ENCODE results near the gene APMAP. TPM values are rescaled to one million over a fixed set of nuclear protein-coding genes. Genes with fewer than 3 reads are reported as not detected.
A peak's percentile ranks its signal among the peaks of the same experiment; 100 is the strongest.
"Not testable (repeated sequence)": the region's sequence is repeated elsewhere in the genome, so short reads cannot be mapped to it uniquely, and the experiment has no call there.

The APMAP gene
- total RNA-seq, 3 donors from 2014 or later, result 46.3 to 51.5 (median 47.3) TPM

GRCh38 chr20:24949756-24950127 is 42.8 kb downstream of the APMAP start:
- TF ChIP-seq CTCF (IDR thresholded peaks at IDR 0.05), result no peak
- intact Hi-C loops (cut with DNase I, micrococcal nuclease), result no loop called here
- Histone ChIP-seq H3K4me3 (no peak overlapping the region), H3K4me1 (ENCODE audit: low read depth) (no peaks in the 10 kb centered on the region), H3K36me3 (ENCODE audit: low read depth) (no peaks in the 10 kb centered on the region), H3K9me3 (peaks cover 5% of the 10 kb centered on the region)
- peak; percentile 47 for ATAC-seq
- DNase-seq, result peak in 1 of 3 donors; percentile 62

GRCh38 chr20:24948939-24949679 is 43.4 kb downstream of the APMAP start, which contains the start of gene CST7:
Gene CST7 (plus strand): TSS chr20:24949269. CDS start chr20:24949506, 237 bp downstream.
- Histone ChIP-seq H3K4me1 (ENCODE audit: low read depth) (no peaks in the 10 kb centered on the region), H3K4me3 (no peak within 1 kb of the TSS), H3K36me3 (ENCODE audit: low read depth) (no peaks in the 10 kb centered on the region), H3K9me3 (peaks cover 5% of the 10 kb centered on the region)
- ATAC-seq, result peak; percentile 84
- peak; percentile 62 to 88 (median 74) for DNase-seq
- TF ChIP-seq CTCF (IDR thresholded peaks at IDR 0.05), result no peak
- intact Hi-C loops (cut with DNase I, micrococcal nuclease), result no loop called here

GRCh38 chr20:24948396-24948938 is 44.1 kb downstream of the APMAP start:
- H3K9me3 ChIP-seq; H3K36me3 ChIP-seq (ENCODE audit: low read depth); H3K4me3 ChIP-seq; H3K4me1 ChIP-seq (ENCODE audit: low read depth); ATAC-seq; intact Hi-C loops (cut with DNase I, micrococcal nuclease): not testable (repeated sequence)
- DNase-seq, result peak in 1 of 3 donors; percentile 4

DNA sequence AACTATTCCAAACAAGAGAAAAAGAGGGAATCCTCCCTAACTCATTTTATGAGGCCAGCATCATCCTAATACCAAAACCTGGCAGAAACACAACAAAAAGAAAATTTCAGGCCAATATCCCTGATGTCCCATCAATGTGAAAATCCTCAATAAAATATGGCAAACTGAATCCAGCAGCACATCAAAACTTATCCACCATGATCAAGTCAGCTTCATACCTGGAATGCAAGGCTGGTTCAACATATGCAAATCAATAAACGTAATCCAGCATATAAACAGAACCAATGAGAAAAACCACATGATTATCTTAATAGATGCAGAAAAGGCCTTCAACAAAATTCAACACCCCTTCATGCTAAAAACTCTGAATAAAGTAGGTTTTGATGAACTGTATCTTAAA is 46.2 kb downstream of the APMAP start:
- H3K9me3 ChIP-seq; H3K4me1 ChIP-seq (ENCODE audit: low read depth); H3K36me3 ChIP-seq (ENCODE audit: low read depth); DNase-seq; H3K4me3 ChIP-seq; intact Hi-C loops (cut with DNase I, micrococcal nuclease); ATAC-seq: not testable (repeated sequence)

- Histone ChIP-seq H3K4me3 (no peak overlapping the region), H3K4me1 (ENCODE audit: low read depth) (no peaks in the 10 kb centered on the region), H3K36me3 (ENCODE audit: low read depth) (no peaks in the 10 kb centered on the region), H3K9me3 (peaks cover 5% of the 10 kb centered on the region)
- intact Hi-C loops (cut with DNase I, micrococcal nuclease), result no loop called here
- no peak for TF ChIP-seq CTCF (IDR thresholded peaks at IDR 0.05)
- DNase-seq (no peak), ATAC-seq (no peak)
Observed at GRCh38 chr20:24943731-24944130, 48.8 kb downstream of the APMAP start.

DNA sequence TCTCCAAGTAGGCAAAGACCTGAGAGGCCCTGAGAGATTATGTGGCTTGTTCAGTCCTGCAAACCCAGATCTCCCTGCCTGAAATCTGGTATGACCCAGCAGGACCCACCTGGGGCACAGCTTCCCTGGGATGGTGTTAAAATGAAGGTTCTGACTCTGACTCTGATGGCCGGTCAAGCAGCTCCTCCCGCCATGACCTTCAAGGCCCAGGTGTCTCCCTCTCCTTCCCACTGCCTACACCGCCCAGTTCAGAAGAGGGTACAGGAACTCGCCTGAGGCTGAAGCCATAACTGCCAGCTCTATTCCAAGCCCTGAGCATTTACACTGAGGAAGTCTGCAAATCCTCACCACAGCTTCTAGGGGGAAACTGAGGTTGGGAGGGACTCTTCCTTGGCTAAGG is 49.4 kb downstream of the APMAP start:
- Histone ChIP-seq H3K9me3 (peaks cover 5% of the 10 kb centered on the region), H3K36me3 (ENCODE audit: low read depth) (no peaks in the 10 kb centered on the region), H3K4me3 (no peak overlapping the region), H3K4me1 (ENCODE audit: low read depth) (no peaks in the 10 kb centered on the region)
- ATAC-seq, result no peak
- intact Hi-C loops (cut with DNase I, micrococcal nuclease), result no loop called here
- DNase-seq, result peak in 1 of 3 donors; percentile 11
- TF ChIP-seq CTCF (IDR thresholded peaks at IDR 0.05), result no peak

All from mucosa of descending colon (tissue), 3 donors.